Skeletal muscle tissue (tissue), 4 donors: Measurements from ENCODE around the gene CPA3. TPM values are rescaled to one million over a fixed set of nuclear protein-coding genes. Genes with fewer than 3 reads are reported as not detected.

Source experiments
- H3K27ac ChIP-seq: one replicate; pipeline ENCODE4 v1.7.0; 2013; ENCODE audit warnings: mild to moderate bottlenecking, low read depth, low read length, inconsistent platforms
- H3K27me3 ChIP-seq, 3 donors: one replicate each; pipeline ENCODE4 v1.7.0; 2013; ENCODE audit warnings: low read length in 3 of 3; ENCODE audit not compliant: control insufficient read depth in 3 of 3, insufficient read depth in 3 of 3
- H3K36me3 ChIP-seq, 3 donors: one replicate each; pipeline ENCODE4 v1.7.0; 2013; ENCODE audit warnings: low read length in 3 of 3; ENCODE audit not compliant: control insufficient read depth in 3 of 3, insufficient read depth in 3 of 3
- H3K4me1 ChIP-seq, 3 donors: one replicate each; pipeline ENCODE4 v1.7.0; 2013; ENCODE audit warnings: low read length in 3 of 3, mild to moderate bottlenecking in 3 of 3; ENCODE audit not compliant: control insufficient read depth in 3 of 3, insufficient read depth in 3 of 3
- H3K4me3 ChIP-seq, 3 donors: one replicate each; pipeline ENCODE4 v1.7.0; 2013; ENCODE audit warnings: low read length in 3 of 3
- H3K9ac ChIP-seq, 3 donors: one replicate each; pipeline ENCODE4 v1.7.0; 2013; ENCODE audit warnings: low read length in 3 of 3, mild to moderate bottlenecking in 3 of 3, moderate library complexity in 2 of 3, low read depth in 1 of 3
- H3K9me3 ChIP-seq, 3 donors: one replicate each; pipeline ENCODE4 v1.7.0; 2013; ENCODE audit warnings: low read length in 3 of 3; ENCODE audit not compliant: control insufficient read depth in 3 of 3
- total RNA-seq: library from RNA; depleted of rRNA; stranded (reverse); fragments of >200 nt; gene quantifications from one replicate; pipeline ENCODE4 v1.2.3, GENCODE V29; 2014
- donor health status: Osteomylitis.

Gene CPA3
- total RNA-seq, 1 donor from 2014 or later = 5.2 TPM

- Histone ChIP-seq H3K4me3 (no peak overlapping the region), H3K9me3 (no peaks in the 10 kb centered on the region), H3K9ac (no peak overlapping the region), H3K4me1 (peaks cover 6 to 14% (median 8%) of the 10 kb centered on the region in 3 donors), H3K36me3 (no peaks in the 10 kb centered on the region), H3K27me3 (no peaks in the 10 kb centered on the region), H3K27ac (no peak overlapping the region)
Measured at GRCh38 chr3:148880681-148881080, 15.6 kb downstream of the CPA3 start.

DNA sequence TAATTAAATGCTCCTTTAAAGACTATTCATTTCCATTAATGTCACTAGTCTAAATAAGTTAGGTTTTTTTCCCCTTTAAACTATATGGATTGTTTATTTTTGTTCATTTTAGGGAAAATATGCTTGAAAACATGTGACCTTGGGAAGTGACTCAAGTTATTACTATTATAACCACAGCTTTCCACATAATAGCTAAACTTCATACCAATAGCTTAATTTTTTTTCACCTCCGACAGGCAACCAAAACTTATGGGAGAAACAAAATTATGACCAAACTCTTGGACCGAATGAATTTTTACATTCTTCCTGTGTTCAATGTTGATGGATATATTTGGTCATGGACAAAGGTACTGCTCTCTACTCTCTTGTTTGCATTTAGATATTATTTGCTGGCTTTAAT is 16.2 kb downstream of the CPA3 start:
- Histone ChIP-seq H3K9ac (no peak overlapping the region), H3K36me3 (no peaks in the 10 kb centered on the region), H3K4me3 (no peak overlapping the region)

GRCh38 chr3:148882288-148882687 is 17.2 kb downstream of the CPA3 start:
- H3K4me1 ChIP-seq = peaks cover 6 to 14% (median 8%) of the 10 kb centered on the region in 3 donors
- H3K4me3 ChIP-seq = no peak overlapping the region
- no peak overlapping the region for H3K9ac ChIP-seq
- H3K27ac ChIP-seq = no peak overlapping the region
- no peaks in the 10 kb centered on the region for H3K9me3 ChIP-seq
- no peaks in the 10 kb centered on the region for H3K27me3 ChIP-seq
- H3K36me3 ChIP-seq = no peaks in the 10 kb centered on the region

More for the DNA sequence above, 16.2 kb downstream of the CPA3 start:
- Histone ChIP-seq H3K27me3 (no peaks in the 10 kb centered on the region), H3K9me3 (no peaks in the 10 kb centered on the region), H3K4me1 (peaks cover 6 to 14% (median 8%) of the 10 kb centered on the region in 3 donors), H3K27ac (no peak overlapping the region)

DNA sequence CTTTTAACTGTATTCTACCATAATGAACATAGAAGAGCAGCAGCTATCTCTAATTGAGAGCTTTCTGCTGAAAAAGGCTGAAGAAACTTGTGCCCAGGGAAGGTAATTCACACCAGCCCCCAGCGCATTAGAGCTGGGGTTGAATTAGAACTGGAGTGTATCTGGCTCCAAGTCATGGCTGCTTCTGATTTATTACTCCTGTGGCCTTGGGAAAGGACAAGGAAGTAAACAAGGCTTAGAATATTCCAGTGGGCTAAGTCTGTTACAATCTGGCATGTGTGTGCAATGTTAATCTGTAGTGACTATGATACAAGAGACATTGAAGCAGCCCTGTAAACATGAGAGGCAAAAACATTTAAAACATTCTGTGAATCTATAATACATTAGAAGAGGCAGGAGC is 18.1 kb downstream of the CPA3 start:
- Histone ChIP-seq H3K27me3 (no peaks in the 10 kb centered on the region), H3K9me3 (no peaks in the 10 kb centered on the region), H3K4me3 (no peak overlapping the region), H3K36me3 (no peaks in the 10 kb centered on the region), H3K4me1 (peaks cover 6 to 14% (median 8%) of the 10 kb centered on the region in 3 donors), H3K9ac (no peak overlapping the region), H3K27ac (no peak overlapping the region)

GRCh38 chr3:148884261-148884660 is 19.2 kb downstream of the CPA3 start:
- H3K9me3 ChIP-seq = no peaks in the 10 kb centered on the region
- H3K4me3 ChIP-seq = no peak overlapping the region
- H3K4me1 ChIP-seq = peaks cover 6 to 14% (median 8%) of the 10 kb centered on the region in 3 donors
- no peaks in the 10 kb centered on the region for H3K36me3 ChIP-seq
- no peak overlapping the region for H3K27ac ChIP-seq
- no peak overlapping the region for H3K9ac ChIP-seq
- H3K27me3 ChIP-seq = no peaks in the 10 kb centered on the region

DNA sequence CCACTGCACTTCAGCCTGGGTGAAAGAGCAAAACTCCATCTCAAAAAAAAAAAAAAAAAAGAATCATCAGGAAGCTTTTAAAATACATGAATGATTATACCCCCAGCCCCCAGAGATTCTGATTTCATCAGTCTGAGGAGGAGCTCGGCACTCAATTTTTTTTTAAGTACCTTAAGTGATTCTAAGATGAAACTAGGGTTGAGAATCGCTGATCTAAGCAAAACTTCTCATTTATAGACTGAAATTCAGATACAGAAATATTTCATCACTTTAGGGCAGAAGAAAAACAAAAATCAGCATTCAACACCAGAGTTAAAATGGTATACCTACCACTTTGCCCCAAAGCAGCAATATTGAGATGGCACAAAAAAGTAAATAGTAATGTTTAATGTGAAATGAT is 24.7 kb downstream of the CPA3 start:
- H3K27me3 ChIP-seq = no peaks in the 10 kb centered on the region

DNA sequence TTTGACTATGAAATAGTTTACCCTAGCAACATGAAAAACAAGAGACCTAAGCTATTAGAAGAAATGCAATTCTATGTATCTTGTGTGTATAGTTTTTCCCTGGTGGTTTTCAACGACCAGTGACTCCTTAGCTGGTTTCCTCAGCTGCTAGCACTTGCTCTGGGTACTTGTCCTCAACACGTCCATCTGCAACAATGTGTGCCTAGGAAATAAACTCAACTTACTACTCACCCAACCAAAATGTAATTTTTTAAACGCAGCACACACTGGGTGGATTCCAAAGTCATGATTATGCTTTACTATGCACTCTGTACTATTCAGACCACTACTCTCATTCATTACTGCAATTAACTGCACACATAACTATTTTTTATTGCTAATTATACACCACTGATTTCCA is 31.0 kb downstream of the CPA3 start:
- Histone ChIP-seq H3K9me3 (no peaks in the 10 kb centered on the region), H3K4me3 (no peak overlapping the region), H3K27me3 (no peaks in the 10 kb centered on the region), H3K27ac (no peak overlapping the region), H3K9ac (no peak overlapping the region), H3K4me1 (no peaks in the 10 kb centered on the region), H3K36me3 (no peaks in the 10 kb centered on the region)

More for the DNA sequence above, 24.7 kb downstream of the CPA3 start:
- Histone ChIP-seq H3K4me3 (no peak overlapping the region), H3K9me3 (no peaks in the 10 kb centered on the region), H3K4me1 (no peaks in the 10 kb centered on the region), H3K36me3 (no peaks in the 10 kb centered on the region), H3K27ac (no peak overlapping the region), H3K9ac (no peak overlapping the region)

GRCh38 chr3:148901987-148902791 is 37.1 kb downstream of the CPA3 start:
- Histone ChIP-seq H3K27ac (no peak overlapping the region), H3K9ac (no peak overlapping the region), H3K4me3 (no peak overlapping the region), H3K36me3 (no peaks in the 10 kb centered on the region), H3K9me3 (no peaks in the 10 kb centered on the region), H3K27me3 (no peaks in the 10 kb centered on the region), H3K4me1 (no peaks in the 10 kb centered on the region)

GRCh38 chr3:148903022-148903442 is 37.9 kb downstream of the CPA3 start:
- no peak overlapping the region for H3K4me3 ChIP-seq
- no peaks in the 10 kb centered on the region for H3K4me1 ChIP-seq
- no peaks in the 10 kb centered on the region for H3K27me3 ChIP-seq
- H3K9ac ChIP-seq = no peak overlapping the region
- H3K9me3 ChIP-seq = no peaks in the 10 kb centered on the region
- H3K36me3 ChIP-seq = no peaks in the 10 kb centered on the region
- H3K27ac ChIP-seq = no peak overlapping the region

DNA sequence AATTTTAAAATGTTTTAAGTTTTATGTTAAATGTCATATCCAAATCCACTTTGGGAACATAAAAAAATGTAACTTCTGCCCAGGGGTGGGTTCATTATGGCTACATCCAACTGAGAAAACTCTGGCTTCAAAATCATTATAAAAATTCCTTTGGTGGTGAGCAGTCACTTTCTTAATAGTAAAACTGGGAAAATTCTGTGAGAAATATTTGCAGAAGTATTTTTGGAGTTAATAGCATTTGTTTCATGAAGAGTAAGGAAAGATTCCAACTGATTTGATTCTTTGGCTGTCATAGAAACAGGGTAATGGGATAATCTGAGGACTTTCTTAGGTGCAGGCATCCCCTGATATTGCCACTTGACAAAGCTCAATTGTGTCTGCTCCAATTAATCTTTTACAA is 38.8 kb downstream of the CPA3 start:
- no peaks in the 10 kb centered on the region for H3K9me3 ChIP-seq
- no peak overlapping the region for H3K4me3 ChIP-seq
- no peaks in the 10 kb centered on the region for H3K4me1 ChIP-seq
- no peak overlapping the region for H3K9ac ChIP-seq
- no peaks in the 10 kb centered on the region for H3K36me3 ChIP-seq
- H3K27me3 ChIP-seq = peaks cover 0 to 3% (median 0%) of the 10 kb centered on the region in 3 donors
- H3K27ac ChIP-seq = no peak overlapping the region
